GM23338 (cell line): Measurements from ENCODE around the gene MDM2. TPM values are rescaled to one million over a fixed set of nuclear protein-coding genes. Genes with fewer than 3 reads are reported as not detected.

Source experiments
- ATAC-seq: fragments of 200-7000 bp; cut with Tn5 transposase; 3 replicates; pipeline ENCODE4 v1.9.1; 2020
- DNase-seq: peaks from one replicate; pipeline ENCODE4 v3.0.0-alpha.2; 2015; ENCODE audit warnings: low spot score
- H2AFZ ChIP-seq: fragments of 200-600 bp; sonication (generic); 2 replicates; pipeline ENCODE4 v1.8.0; 2016; ENCODE audit warnings: antibody characterized with exemption, mild to moderate bottlenecking, moderate library complexity
- H3F3A ChIP-seq: fragments of 200-600 bp; sonication (generic); replicated peaks from 2 replicates; pipeline ENCODE4 v1.8.0; 2017; ENCODE audit warnings: antibody characterized with exemption, mixed run types, low read depth
- H3K27ac ChIP-seq: fragments of 200-600 bp; sonication (generic); 2 replicates; pipeline ENCODE4 v1.6.1; 2016; ENCODE audit warnings: low read depth
- H3K27me3 ChIP-seq: fragments of 200-600 bp; sonication (generic); 2 replicates; pipeline ENCODE4 v1.8.0; 2016; ENCODE audit warnings: mild to moderate bottlenecking, mixed run types, moderate library complexity; ENCODE audit not compliant: insufficient read depth
- H3K36me3 ChIP-seq: fragments of 200-600 bp; sonication (generic); 2 replicates; pipeline ENCODE4 v1.8.0; 2016; ENCODE audit warnings: mild to moderate bottlenecking; ENCODE audit not compliant: insufficient read depth
- H3K4me1 ChIP-seq: fragments of 200-600 bp; sonication (generic); 2 replicates; pipeline ENCODE4 v1.8.0; 2016; ENCODE audit warnings: mild to moderate bottlenecking, moderate library complexity; ENCODE audit not compliant: insufficient read depth
- H3K4me2 ChIP-seq: fragments of 200-600 bp; sonication (generic); 2 replicates; pipeline ENCODE4 v1.7.1; 2017; ENCODE audit warnings: mixed run types
- H3K4me3 ChIP-seq: fragments of 200-600 bp; sonication (generic); 2 replicates; pipeline ENCODE4 v1.6.1; 2016; ENCODE audit warnings: mixed run types
- H3K79me2 ChIP-seq: fragments of 200-600 bp; sonication (generic); replicated peaks from 2 replicates; pipeline ENCODE4 v1.8.0; 2017; ENCODE audit warnings: mild to moderate bottlenecking; ENCODE audit not compliant: insufficient read depth
- H3K9me2 ChIP-seq: fragments of 200-600 bp; sonication (generic); 2 replicates; pipeline ENCODE4 v1.8.0; 2017; ENCODE audit not compliant: insufficient read depth
- H4K20me1 ChIP-seq: fragments of 200-600 bp; sonication (generic); replicated peaks from 2 replicates; pipeline ENCODE4 v1.8.0; 2017; ENCODE audit warnings: mild to moderate bottlenecking; ENCODE audit not compliant: insufficient read depth
- H3K27ac Mint-ChIP-seq: 2 replicates; pipeline ENCODE4 v1.8.0; 2020; ENCODE audit warnings: inconsistent platforms, mild to moderate bottlenecking, moderate library complexity, mixed read lengths
- H3K27me3 Mint-ChIP-seq: 3 replicates; pipeline ENCODE4 v1.8.0; 2022; ENCODE audit warnings: low read depth, mild to moderate bottlenecking, moderate library complexity, mixed read lengths, inconsistent platforms; ENCODE audit not compliant: insufficient read depth, poor library complexity
- H3K36me3 Mint-ChIP-seq: 3 replicates; pipeline ENCODE4 v1.8.0; 2021; ENCODE audit warnings: low read depth, mild to moderate bottlenecking, inconsistent platforms, moderate library complexity, mixed read lengths
- H3K4me1 Mint-ChIP-seq: 3 replicates; pipeline ENCODE4 v1.8.0; 2020; ENCODE audit warnings: mild to moderate bottlenecking, inconsistent platforms, mixed read lengths
- H3K4me3 Mint-ChIP-seq: 3 replicates; pipeline ENCODE4 v1.8.0; 2021; ENCODE audit warnings: moderate library complexity, mild to moderate bottlenecking, inconsistent platforms, mixed read lengths
- H3K9me3 Mint-ChIP-seq: 3 replicates; pipeline ENCODE4 v1.8.0; 2020; ENCODE audit warnings: moderate library complexity, mild to moderate bottlenecking, inconsistent platforms, mixed read lengths
- CREB1 ChIP-seq: fragments of 250-450 bp; sonication (Bioruptor Pico); IDR thresholded peaks from 2 replicates; pipeline ENCODE4 v1.5.0; 2020; ENCODE audit warnings: low read depth, mild to moderate bottlenecking, moderate library complexity
- NANOG ChIP-seq: IDR thresholded peaks from 2 replicates; pipeline ENCODE4 v1.6.1; 2016; ENCODE audit warnings: antibody characterized with exemption, borderline replicate concordance
- POLR2AphosphoS5 ChIP-seq: IDR thresholded peaks from 2 replicates; pipeline ENCODE4 v1.6.1; 2016; ENCODE audit warnings: antibody characterized with exemption, low read depth
- STAT1 ChIP-seq: IDR thresholded peaks from one replicate; pipeline ENCODE4 v1.6.1; 2016; ENCODE audit warnings: antibody characterized with exemption; ENCODE audit not compliant: unreplicated experiment
- ZNF331 ChIP-seq: fragments of 250-450 bp; sonication (Bioruptor Pico); IDR thresholded peaks from 2 replicates; pipeline ENCODE4 v1.5.0; 2020; ENCODE audit warnings: low read depth, mild to moderate bottlenecking, moderate library complexity
- polyA plus RNA-seq: library from polyadenylated mRNA; unstranded; fragments of >200 nt; fragmentation: Nextera tagmentation; extraction: Ambion mirVana; gene quantifications from 2 replicates; pipeline ENCODE4 v1.2.1, GENCODE V29; 2016
- total RNA-seq: library from RNA; depleted of rRNA; stranded (reverse); fragments of >200 nt; shearing (Covaris generic); gene quantifications from 2 replicates; pipeline ENCODE4 v1.2.3, GENCODE V29; 2014
- TF ChIP-seq, protein P1 (sequence below), 2 experiments: fragments of 200-600 bp in 1 of 2; sonication (generic) in 1 of 2; conservative IDR thresholded peaks; 2 replicates each; pipeline versions ENCODE4 v1.5.1 to v1.6.1; 2016 to 2017; ENCODE audit warnings: antibody characterized with exemption in 2 of 2, low read depth in 2 of 2, mild to moderate bottlenecking in 2 of 2, moderate library complexity in 1 of 2
- TF ChIP-seq, protein P2 (sequence below): IDR thresholded peaks from 2 replicates; pipeline ENCODE4 v1.6.1; 2016; ENCODE audit warnings: antibody characterized with exemption
- TF ChIP-seq, protein P3 (sequence below): IDR thresholded peaks from one replicate; pipeline ENCODE4 v1.6.1; 2018; ENCODE audit warnings: antibody characterized with exemption; ENCODE audit not compliant: unreplicated experiment
- TF ChIP-seq, protein P4 (sequence below): fragments of 250-450 bp; sonication (Bioruptor Pico); IDR thresholded peaks from 2 replicates; pipeline ENCODE4 v1.5.0; 2020; ENCODE audit warnings: mild to moderate bottlenecking, moderate library complexity

MDM2 gene
- total and polyA plus RNA-seq, 2 experiments from 2014 or later = 105 to 136 TPM

DNA sequence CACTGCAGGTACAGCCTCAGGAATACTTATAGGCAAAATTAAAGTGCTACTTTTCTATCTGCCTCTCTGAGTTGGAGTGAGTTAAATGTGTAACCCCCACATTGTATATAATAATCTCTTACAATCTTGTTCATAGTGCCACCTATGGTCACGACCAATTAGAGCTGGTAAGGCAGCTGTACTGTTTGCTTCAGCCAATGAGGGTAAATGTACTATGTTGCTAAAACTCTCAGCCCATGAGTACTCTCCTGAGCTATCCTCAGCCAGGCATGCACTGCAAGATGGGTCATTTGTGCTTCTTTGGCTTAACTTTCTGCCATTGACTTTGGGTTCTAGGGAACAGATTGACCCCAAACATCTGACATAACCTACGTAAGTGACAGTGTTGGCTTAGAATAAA, 15.0 kb upstream of the MDM2 start:
- H3K27me3 ChIP-seq = no peaks in the 10 kb centered on the region
- no peaks in the 10 kb centered on the region for H3K36me3 ChIP-seq
- Mint-ChIP-seq H3K27me3 (peaks cover 4% of the 10 kb centered on the region), H3K36me3 (no peaks in the 10 kb centered on the region), H3K9me3 (no peaks in the 10 kb centered on the region), H3K4me3 (no peak overlapping the region), H3K27ac (no peak overlapping the region), H3K4me1 (peaks cover 7% of the 10 kb centered on the region)
- H4K20me1 ChIP-seq = no peaks in the 10 kb centered on the region
- H2AFZ ChIP-seq = peak overlapping the region; percentile 16; the same call in 1 of the 2 replicates
- H3K27ac ChIP-seq = no peak overlapping the region
- H3F3A ChIP-seq = no peaks in the 10 kb centered on the region
- TF ChIP-seq, protein P1, sequence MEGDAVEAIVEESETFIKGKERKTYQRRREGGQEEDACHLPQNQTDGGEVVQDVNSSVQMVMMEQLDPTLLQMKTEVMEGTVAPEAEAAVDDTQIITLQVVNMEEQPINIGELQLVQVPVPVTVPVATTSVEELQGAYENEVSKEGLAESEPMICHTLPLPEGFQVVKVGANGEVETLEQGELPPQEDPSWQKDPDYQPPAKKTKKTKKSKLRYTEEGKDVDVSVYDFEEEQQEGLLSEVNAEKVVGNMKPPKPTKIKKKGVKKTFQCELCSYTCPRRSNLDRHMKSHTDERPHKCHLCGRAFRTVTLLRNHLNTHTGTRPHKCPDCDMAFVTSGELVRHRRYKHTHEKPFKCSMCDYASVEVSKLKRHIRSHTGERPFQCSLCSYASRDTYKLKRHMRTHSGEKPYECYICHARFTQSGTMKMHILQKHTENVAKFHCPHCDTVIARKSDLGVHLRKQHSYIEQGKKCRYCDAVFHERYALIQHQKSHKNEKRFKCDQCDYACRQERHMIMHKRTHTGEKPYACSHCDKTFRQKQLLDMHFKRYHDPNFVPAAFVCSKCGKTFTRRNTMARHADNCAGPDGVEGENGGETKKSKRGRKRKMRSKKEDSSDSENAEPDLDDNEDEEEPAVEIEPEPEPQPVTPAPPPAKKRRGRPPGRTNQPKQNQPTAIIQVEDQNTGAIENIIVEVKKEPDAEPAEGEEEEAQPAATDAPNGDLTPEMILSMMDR (conservative IDR thresholded peaks at IDR 0.05; ENCODE audit: low read depth in 2 of 2) = no peak
- TF ChIP-seq NANOG (no peak), ZNF331 (no peak), POLR2AphosphoS5 (no peak), STAT1 (no peak), CREB1 (CRISPR knock-in tag) (no peak)
- TF ChIP-seq, protein P2, sequence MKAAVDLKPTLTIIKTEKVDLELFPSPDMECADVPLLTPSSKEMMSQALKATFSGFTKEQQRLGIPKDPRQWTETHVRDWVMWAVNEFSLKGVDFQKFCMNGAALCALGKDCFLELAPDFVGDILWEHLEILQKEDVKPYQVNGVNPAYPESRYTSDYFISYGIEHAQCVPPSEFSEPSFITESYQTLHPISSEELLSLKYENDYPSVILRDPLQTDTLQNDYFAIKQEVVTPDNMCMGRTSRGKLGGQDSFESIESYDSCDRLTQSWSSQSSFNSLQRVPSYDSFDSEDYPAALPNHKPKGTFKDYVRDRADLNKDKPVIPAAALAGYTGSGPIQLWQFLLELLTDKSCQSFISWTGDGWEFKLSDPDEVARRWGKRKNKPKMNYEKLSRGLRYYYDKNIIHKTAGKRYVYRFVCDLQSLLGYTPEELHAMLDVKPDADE = no peak
- TF ChIP-seq, protein P3, sequence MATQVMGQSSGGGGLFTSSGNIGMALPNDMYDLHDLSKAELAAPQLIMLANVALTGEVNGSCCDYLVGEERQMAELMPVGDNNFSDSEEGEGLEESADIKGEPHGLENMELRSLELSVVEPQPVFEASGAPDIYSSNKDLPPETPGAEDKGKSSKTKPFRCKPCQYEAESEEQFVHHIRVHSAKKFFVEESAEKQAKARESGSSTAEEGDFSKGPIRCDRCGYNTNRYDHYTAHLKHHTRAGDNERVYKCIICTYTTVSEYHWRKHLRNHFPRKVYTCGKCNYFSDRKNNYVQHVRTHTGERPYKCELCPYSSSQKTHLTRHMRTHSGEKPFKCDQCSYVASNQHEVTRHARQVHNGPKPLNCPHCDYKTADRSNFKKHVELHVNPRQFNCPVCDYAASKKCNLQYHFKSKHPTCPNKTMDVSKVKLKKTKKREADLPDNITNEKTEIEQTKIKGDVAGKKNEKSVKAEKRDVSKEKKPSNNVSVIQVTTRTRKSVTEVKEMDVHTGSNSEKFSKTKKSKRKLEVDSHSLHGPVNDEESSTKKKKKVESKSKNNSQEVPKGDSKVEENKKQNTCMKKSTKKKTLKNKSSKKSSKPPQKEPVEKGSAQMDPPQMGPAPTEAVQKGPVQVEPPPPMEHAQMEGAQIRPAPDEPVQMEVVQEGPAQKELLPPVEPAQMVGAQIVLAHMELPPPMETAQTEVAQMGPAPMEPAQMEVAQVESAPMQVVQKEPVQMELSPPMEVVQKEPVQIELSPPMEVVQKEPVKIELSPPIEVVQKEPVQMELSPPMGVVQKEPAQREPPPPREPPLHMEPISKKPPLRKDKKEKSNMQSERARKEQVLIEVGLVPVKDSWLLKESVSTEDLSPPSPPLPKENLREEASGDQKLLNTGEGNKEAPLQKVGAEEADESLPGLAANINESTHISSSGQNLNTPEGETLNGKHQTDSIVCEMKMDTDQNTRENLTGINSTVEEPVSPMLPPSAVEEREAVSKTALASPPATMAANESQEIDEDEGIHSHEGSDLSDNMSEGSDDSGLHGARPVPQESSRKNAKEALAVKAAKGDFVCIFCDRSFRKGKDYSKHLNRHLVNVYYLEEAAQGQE = no peak
- H3K4me3 ChIP-seq = no peak overlapping the region
- H3K4me2 ChIP-seq = no peak overlapping the region
- peak; percentile 46 for DNase-seq
- peak; percentile 96 for ATAC-seq
- no peaks in the 10 kb centered on the region for H3K79me2 ChIP-seq
- H3K9me2 ChIP-seq = no peaks in the 10 kb centered on the region; the same call in 1 of the 2 replicates
- H3K4me1 ChIP-seq = no peaks in the 10 kb centered on the region

DNA sequence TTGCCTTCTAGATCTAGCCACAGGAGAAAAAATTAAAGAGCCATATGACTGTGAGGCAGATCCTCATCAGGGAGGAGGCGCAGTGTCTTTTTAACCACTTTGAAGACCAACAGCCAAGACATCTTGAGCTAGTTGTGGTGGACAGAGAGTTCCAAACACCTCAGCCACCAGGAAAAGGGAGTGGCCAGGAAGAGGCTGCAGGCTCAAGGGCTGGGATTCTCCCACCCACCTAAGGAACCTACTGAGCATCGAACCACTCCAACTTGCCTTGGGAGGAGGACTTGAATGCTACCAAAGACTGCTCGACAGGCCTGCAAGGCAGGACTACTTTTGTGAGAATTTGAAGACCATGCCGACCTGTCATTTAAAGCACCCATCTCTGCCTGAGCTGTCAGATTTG, 14.5 kb upstream of the MDM2 start:
- Histone ChIP-seq H3K27ac (no peak overlapping the region), H3K4me1 (no peaks in the 10 kb centered on the region), H3K9me2 (no peaks in the 10 kb centered on the region; the same call in 1 of the 2 replicates), H3K27me3 (no peaks in the 10 kb centered on the region), H3K4me2 (no peak overlapping the region), H2AFZ (peak overlapping the region; percentile 16; the same call in 1 of the 2 replicates), H3K36me3 (no peaks in the 10 kb centered on the region), H4K20me1 (no peaks in the 10 kb centered on the region), H3K79me2 (no peaks in the 10 kb centered on the region), H3F3A (no peaks in the 10 kb centered on the region), H3K4me3 (no peak overlapping the region)
- H3K27ac Mint-ChIP-seq = no peak overlapping the region
- no peak for DNase-seq
- H3K4me3 Mint-ChIP-seq = no peak overlapping the region
- H3K27me3 Mint-ChIP-seq = peaks cover 2% of the 10 kb centered on the region
- no peaks in the 10 kb centered on the region for H3K9me3 Mint-ChIP-seq
- H3K36me3 Mint-ChIP-seq = no peaks in the 10 kb centered on the region
- ATAC-seq = peak; percentile 22; the same call in 2 of the 3 replicates
- peaks cover 7% of the 10 kb centered on the region for H3K4me1 Mint-ChIP-seq
- TF ChIP-seq, protein P4, sequence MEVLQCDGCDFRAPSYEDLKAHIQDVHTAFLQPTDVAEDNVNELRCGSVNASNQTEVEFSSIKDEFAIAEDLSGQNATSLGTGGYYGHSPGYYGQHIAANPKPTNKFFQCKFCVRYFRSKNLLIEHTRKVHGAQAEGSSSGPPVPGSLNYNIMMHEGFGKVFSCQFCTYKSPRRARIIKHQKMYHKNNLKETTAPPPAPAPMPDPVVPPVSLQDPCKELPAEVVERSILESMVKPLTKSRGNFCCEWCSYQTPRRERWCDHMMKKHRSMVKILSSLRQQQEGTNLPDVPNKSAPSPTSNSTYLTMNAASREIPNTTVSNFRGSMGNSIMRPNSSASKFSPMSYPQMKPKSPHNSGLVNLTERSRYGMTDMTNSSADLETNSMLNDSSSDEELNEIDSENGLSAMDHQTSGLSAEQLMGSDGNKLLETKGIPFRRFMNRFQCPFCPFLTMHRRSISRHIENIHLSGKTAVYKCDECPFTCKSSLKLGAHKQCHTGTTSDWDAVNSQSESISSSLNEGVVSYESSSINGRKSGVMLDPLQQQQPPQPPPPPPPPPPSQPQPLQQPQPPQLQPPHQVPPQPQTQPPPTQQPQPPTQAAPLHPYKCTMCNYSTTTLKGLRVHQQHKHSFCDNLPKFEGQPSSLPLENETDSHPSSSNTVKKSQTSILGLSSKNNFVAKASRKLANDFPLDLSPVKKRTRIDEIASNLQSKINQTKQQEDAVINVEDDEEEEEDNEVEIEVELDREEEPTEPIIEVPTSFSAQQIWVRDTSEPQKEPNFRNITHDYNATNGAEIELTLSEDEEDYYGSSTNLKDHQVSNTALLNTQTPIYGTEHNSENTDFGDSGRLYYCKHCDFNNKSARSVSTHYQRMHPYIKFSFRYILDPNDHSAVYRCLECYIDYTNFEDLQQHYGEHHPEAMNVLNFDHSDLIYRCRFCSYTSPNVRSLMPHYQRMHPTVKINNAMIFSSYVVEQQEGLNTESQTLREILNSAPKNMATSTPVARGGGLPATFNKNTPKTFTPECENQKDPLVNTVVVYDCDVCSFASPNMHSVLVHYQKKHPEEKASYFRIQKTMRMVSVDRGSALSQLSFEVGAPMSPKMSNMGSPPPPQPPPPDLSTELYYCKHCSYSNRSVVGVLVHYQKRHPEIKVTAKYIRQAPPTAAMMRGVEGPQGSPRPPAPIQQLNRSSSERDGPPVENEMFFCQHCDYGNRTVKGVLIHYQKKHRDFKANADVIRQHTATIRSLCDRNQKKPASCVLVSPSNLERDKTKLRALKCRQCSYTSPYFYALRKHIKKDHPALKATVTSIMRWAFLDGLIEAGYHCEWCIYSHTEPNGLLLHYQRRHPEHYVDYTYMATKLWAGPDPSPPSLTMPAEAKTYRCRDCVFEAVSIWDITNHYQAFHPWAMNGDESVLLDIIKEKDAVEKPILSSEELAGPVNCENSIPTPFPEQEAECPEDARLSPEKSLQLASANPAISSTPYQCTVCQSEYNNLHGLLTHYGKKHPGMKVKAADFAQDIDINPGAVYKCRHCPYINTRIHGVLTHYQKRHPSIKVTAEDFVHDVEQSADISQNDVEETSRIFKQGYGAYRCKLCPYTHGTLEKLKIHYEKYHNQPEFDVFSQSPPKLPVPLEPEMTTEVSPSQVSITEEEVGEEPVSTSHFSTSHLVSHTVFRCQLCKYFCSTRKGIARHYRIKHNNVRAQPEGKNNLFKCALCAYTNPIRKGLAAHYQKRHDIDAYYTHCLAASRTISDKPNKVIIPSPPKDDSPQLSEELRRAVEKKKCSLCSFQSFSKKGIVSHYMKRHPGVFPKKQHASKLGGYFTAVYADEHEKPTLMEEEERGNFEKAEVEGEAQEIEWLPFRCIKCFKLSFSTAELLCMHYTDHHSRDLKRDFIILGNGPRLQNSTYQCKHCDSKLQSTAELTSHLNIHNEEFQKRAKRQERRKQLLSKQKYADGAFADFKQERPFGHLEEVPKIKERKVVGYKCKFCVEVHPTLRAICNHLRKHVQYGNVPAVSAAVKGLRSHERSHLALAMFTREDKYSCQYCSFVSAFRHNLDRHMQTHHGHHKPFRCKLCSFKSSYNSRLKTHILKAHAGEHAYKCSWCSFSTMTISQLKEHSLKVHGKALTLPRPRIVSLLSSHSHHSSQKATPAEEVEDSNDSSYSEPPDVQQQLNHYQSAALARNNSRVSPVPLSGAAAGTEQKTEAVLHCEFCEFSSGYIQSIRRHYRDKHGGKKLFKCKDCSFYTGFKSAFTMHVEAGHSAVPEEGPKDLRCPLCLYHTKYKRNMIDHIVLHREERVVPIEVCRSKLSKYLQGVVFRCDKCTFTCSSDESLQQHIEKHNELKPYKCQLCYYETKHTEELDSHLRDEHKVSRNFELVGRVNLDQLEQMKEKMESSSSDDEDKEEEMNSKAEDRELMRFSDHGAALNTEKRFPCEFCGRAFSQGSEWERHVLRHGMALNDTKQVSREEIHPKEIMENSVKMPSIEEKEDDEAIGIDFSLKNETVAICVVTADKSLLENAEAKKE (CRISPR knock-in tag) = no peak
